SJSA1 (cell line): ENCODE measurements around the gene GFI1. TPM values are rescaled to one million over a fixed set of nuclear protein-coding genes. Genes with fewer than 3 reads are reported as not detected.
A peak's percentile ranks its signal among the peaks of the same experiment; 100 is the strongest.

Experiments used
- DNase-seq, 2 experiments: peaks; one replicate each; pipeline ENCODE4 v3.0.0-alpha.2; 2015 to 2020; ENCODE audit warnings: low spot score in 2 of 2, low read depth in 1 of 2
- H3K27ac ChIP-seq: fragments of 250-450 bp; sonication (Bioruptor Pico); 2 replicates; pipeline ENCODE4 v1.5.1; 2020; ENCODE audit warnings: mild to moderate bottlenecking, moderate library complexity
- H3K27me3 ChIP-seq: fragments of 250-450 bp; sonication (Bioruptor Pico); replicated peaks from 2 replicates; pipeline ENCODE4 v1.5.1; 2020; ENCODE audit warnings: mild to moderate bottlenecking, moderate library complexity
- H3K36me3 ChIP-seq: fragments of 250-450 bp; sonication (Bioruptor Pico); 2 replicates; pipeline ENCODE4 v1.5.1; 2020; ENCODE audit warnings: mild to moderate bottlenecking
- H3K4me1 ChIP-seq: fragments of 250-450 bp; sonication (Bioruptor Pico); replicated peaks from 2 replicates; pipeline ENCODE4 v1.6.1; 2021; ENCODE audit warnings: mild to moderate bottlenecking
- H3K4me3 ChIP-seq: fragments of 250-450 bp; sonication (Bioruptor Pico); 2 replicates; pipeline ENCODE4 v1.5.1; 2020; ENCODE audit warnings: mild to moderate bottlenecking
- H3K9me3 ChIP-seq: fragments of 250-450 bp; sonication (Bioruptor Pico); replicated peaks from 2 replicates; pipeline ENCODE4 v1.5.1; 2020; ENCODE audit warnings: mild to moderate bottlenecking
- total RNA-seq: library from RNA; depleted of rRNA; stranded (reverse); fragments of >200 nt; shearing (Covaris generic); gene quantifications from 2 replicates; pipeline ENCODE4 v1.2.3, GENCODE V29; 2014

The GFI1 gene
- total RNA-seq, 1 experiment from 2014 or later = not detected

GRCh38 chr1:92483610-92484471, 2.9 kb downstream of the GFI1 start:
- H3K4me1 ChIP-seq = peaks cover 13% of the 10 kb centered on the region
- no peak overlapping the region for H3K4me3 ChIP-seq
- H3K36me3 ChIP-seq = no peaks in the 10 kb centered on the region
- peaks cover 3% of the 10 kb centered on the region for H3K9me3 ChIP-seq
- no peak overlapping the region for H3K27ac ChIP-seq
- peaks cover 62% of the 10 kb centered on the region for H3K27me3 ChIP-seq
- peak in 1 of 2 experiments; percentile 15 for DNase-seq

- H3K4me1 ChIP-seq = peaks cover 13% of the 10 kb centered on the region
- no peak overlapping the region for H3K27ac ChIP-seq
- no peak overlapping the region for H3K4me3 ChIP-seq
- peaks cover 3% of the 10 kb centered on the region for H3K9me3 ChIP-seq
- DNase-seq = no peak
- H3K27me3 ChIP-seq = peaks cover 53% of the 10 kb centered on the region
- H3K36me3 ChIP-seq = no peaks in the 10 kb centered on the region
Measured at GRCh38 chr1:92482665-92483609, 3.8 kb downstream of the GFI1 start.

DNA sequence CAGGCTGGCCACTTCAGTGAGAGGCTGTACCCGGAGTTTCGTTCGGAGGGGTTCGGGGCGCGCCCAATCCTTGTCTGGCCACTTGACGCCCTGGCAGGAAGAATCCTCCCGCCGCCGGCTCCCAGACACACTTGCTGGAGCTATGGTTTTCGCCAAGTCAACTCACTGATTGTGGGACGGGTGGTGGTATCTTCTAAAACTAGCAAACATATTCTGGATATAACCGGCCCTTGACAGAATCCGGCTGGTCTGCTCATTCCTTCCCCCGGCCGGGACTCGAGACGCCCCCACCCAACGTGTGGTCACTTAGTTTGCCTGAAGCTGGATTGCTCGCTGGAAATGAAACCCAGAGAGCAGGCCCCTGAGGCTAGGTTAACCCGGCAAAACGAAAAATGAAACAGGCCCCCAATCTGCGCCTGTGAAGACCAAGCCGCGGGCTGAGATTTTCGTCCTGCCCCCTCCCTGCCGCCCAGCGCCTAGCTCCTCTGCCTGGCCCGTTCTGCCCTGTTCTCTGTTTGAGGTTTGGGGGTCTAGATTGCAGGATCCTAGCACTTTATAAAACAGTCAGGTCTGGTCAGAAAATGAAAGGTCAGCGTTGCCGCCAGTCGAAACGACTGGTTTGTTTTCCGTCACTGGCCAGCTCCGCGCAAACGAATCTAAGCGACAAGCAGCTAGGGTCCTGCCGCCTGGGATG, 4.6 kb downstream of the GFI1 start:
- no peak overlapping the region for H3K4me3 ChIP-seq
- H3K27me3 ChIP-seq = peaks cover 46% of the 10 kb centered on the region
- H3K9me3 ChIP-seq = peaks cover 3% of the 10 kb centered on the region
- no peak for DNase-seq
- H3K4me1 ChIP-seq = peaks cover 13% of the 10 kb centered on the region
- H3K36me3 ChIP-seq = no peaks in the 10 kb centered on the region
- no peak overlapping the region for H3K27ac ChIP-seq

- Histone ChIP-seq H3K36me3 (no peaks in the 10 kb centered on the region), H3K4me3 (no peak overlapping the region), H3K27me3 (peaks cover 48% of the 10 kb centered on the region), H3K27ac (no peak overlapping the region), H3K4me1 (peaks cover 13% of the 10 kb centered on the region), H3K9me3 (peaks cover 3% of the 10 kb centered on the region)
- no peak for DNase-seq
Measured at GRCh38 chr1:92481599-92481925, 5.2 kb downstream of the GFI1 start.

DNA sequence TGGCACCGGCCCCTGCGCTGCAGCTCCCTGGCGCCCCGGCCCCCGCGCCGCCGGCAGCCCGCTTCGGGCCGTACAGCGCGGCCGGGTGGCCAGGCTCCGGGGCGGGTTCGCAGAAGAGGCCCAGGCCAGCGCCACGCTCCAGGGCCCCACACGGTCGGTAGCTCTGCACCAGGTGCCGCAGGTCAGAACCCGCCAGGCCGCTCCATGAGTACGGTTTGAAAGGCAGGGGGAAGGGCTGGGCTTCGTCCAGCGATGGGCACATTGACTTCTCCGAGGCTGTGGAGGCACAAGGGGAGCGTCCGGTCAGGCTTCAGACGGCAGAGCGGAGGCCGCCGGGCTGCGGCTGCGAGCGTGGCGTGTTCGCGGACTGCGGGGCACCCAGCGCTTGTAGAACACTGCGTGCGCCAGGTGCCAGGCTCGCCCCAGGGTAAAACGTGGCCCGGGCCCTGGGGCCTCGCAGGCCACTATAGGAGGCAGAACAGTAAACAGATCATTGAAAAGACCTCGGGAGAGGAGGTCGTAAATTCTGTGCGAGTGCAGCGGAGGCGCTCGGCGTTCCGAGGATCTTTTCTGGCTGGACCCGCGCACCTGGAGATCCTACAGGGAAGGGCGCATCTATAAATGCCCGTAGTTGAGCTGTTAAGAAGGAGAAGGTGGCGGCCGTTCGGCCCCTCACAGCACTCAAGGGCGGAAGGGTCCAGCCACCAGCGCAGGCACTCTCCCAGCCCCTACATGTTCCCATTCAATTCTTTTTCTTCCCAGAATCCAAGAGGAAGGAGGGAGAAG, 5.7 kb downstream of the GFI1 start:
- Histone ChIP-seq H3K4me1 (peaks cover 11% of the 10 kb centered on the region), H3K9me3 (peaks cover 3% of the 10 kb centered on the region), H3K4me3 (no peak overlapping the region), H3K36me3 (no peaks in the 10 kb centered on the region), H3K27me3 (peaks cover 46% of the 10 kb centered on the region), H3K27ac (no peak overlapping the region)
- no peak for DNase-seq

DNA sequence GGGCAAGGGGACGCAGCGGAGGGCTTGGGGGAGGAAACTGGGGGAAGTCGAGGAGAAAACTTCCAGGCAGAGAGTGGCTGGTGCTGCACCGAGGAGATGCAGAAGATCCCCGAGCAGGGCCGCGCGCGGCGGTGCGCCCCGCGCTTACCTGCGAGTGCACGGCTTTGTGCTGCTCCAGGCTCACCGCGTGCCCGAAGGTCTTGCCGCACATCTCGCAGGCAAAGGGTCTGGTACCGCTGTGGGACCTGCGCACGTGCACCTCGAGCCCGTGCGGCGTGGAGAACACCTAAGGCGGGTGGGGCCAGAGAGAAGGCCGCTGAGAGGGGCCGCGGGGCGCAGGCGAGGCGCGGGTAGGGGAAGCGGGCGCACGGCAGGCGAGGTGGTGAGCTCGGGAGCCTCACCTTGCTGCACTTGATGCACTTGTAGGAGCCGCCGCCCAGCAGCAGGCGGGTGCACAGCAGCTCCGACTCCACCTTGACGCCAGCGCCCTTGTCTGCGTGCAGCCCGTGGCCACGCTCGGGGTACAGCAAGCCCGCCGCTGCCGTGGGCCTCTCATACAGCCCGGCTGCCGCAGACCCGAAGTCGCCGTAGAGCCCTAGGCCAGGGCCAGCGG, 6.4 kb downstream of the GFI1 start:
- Histone ChIP-seq H3K9me3 (peaks cover 3% of the 10 kb centered on the region), H3K27ac (no peak overlapping the region), H3K36me3 (no peaks in the 10 kb centered on the region), H3K27me3 (peaks cover 43% of the 10 kb centered on the region), H3K4me1 (peaks cover 4% of the 10 kb centered on the region), H3K4me3 (no peak overlapping the region)
- no peak for DNase-seq

DNA sequence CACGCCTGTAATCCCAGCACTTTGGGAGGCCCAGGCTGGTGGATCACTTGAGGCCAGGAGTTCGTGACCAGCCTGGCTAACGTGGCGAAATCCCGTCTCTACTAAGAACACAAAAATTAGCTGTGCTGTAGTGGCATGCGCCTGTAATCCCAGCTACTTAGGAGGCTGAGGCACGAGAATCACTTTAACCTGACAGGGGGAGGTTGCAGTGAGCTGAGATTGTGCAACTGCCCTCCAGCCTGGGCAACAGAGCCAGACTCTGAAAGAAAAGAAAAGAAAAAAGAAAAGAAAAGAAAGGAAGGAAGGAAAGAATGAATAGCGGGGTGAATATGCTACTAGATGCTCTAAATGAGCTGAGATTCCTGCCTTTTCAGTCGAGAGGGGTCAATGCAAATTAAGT, 7.1 kb downstream of the GFI1 start:
- H3K4me3 ChIP-seq = no peak overlapping the region
- H3K27ac ChIP-seq = no peak overlapping the region
- H3K4me1 ChIP-seq = no peaks in the 10 kb centered on the region; the same call in 1 of the 2 replicates
- no peaks in the 10 kb centered on the region for H3K36me3 ChIP-seq
- H3K9me3 ChIP-seq = peaks cover 3% of the 10 kb centered on the region
- H3K27me3 ChIP-seq = peaks cover 38% of the 10 kb centered on the region
- DNase-seq = no peak

DNA sequence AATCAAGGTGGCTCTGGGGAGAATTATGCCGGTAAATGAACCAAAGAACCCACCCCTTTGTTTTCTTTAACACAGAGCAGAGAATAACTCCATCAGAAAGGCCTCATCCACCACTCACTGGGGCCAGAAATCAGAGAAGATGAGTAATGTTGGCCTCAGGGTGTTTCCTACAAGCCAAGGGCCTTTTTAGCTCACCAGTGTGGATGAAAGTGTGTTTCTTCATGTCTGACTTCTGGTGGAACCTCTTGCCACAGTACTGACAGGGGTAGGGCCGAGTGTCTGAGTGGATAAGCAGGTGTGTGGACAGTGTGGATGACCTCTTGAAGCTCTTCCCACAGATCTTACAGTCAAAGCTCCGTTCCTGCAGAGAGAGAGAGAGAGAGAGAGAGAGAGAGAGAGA, 8.3 kb downstream of the GFI1 start:
- Histone ChIP-seq H3K27ac (no peak overlapping the region), H3K36me3 (no peaks in the 10 kb centered on the region), H3K4me1 (no peaks in the 10 kb centered on the region), H3K4me3 (no peak overlapping the region), H3K27me3 (peaks cover 30% of the 10 kb centered on the region), H3K9me3 (peaks cover 3% of the 10 kb centered on the region)
- no peak for DNase-seq

DNA sequence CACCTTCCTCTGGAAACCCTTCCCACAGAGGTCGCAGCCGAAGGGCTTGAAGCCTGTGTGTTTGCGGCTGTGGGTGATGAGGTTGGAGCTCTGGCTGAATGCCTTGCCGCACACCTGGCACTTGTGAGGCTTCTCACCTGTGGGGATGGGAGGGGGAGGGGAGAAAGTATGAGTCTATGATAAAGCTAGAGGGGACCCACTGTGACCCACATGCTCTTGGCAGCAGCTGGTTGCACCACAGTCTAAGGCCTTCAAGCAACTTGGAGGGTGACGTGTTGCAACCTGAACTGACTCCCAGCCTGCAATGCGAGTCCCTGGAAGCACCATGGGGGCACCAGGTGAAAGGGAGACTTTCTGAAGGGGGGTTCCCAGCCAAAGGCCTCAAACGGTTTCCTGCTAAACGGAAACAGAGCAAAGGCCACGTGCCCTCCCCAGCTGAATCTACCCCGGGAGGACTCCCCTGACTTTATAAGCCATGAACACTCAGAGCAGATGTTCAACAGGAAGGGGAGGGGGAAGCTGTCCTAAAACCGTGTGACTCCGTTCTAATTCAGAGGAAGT, 10.6 kb downstream of the GFI1 start:
- no peaks in the 10 kb centered on the region for H3K36me3 ChIP-seq
- DNase-seq = no peak
- H3K27me3 ChIP-seq = peaks cover 16% of the 10 kb centered on the region; the same call in 1 of the 2 replicates
- H3K4me3 ChIP-seq = no peak overlapping the region
- H3K4me1 ChIP-seq = no peaks in the 10 kb centered on the region
- H3K27ac ChIP-seq = no peak overlapping the region
- no peaks in the 10 kb centered on the region for H3K9me3 ChIP-seq

DNA sequence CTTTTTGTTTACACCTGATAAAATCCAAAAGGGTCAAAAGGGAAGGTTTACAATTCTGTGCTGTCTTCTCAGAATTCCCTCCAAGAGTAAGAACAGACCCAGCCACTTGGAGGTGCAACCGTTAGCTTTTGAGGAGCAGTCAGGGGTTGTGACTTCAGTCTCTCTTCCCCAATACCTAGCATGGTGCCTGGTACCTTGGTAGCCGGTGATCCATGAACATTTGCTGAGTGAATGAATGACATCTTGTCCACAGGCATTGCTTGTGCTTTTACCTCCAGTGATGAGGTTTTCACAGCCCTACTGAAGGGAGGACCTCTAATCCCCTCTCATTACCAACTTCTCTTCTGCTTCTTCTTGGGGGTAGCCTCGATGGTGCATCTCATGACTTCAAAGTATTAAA, 11.7 kb downstream of the GFI1 start:
- no peaks in the 10 kb centered on the region for H3K4me1 ChIP-seq
- no peak overlapping the region for H3K27ac ChIP-seq
- H3K36me3 ChIP-seq = no peaks in the 10 kb centered on the region
- H3K4me3 ChIP-seq = no peak overlapping the region
- no peaks in the 10 kb centered on the region for H3K9me3 ChIP-seq
- no peak for DNase-seq
- peaks cover 16% of the 10 kb centered on the region; the same call in 1 of the 2 replicates for H3K27me3 ChIP-seq

GRCh38 chr1:92473781-92474495, 12.8 kb downstream of the GFI1 start:
- Histone ChIP-seq H3K27ac (no peak overlapping the region), H3K9me3 (no peaks in the 10 kb centered on the region), H3K36me3 (no peaks in the 10 kb centered on the region), H3K27me3 (peaks cover 16% of the 10 kb centered on the region; the same call in 1 of the 2 replicates), H3K4me3 (no peak overlapping the region), H3K4me1 (no peaks in the 10 kb centered on the region)
- DNase-seq = no peak

DNA sequence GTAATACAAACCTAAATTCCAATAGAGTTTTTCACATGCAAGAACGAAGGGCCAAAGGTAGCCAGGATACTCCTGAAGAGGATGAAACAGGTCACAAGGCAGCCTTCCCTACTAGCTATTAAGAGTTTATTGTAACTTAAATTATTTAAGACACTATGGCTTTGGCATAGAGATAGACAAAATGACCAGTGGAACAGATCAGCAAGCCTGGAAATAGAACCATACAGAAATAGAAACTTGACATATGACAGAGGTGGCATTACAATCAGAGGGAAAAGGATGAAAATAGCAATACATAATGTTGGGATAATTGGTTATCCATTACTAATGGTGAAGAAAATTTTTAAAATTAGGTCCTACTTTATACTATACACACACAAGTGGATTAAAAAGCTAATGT, 16.5 kb downstream of the GFI1 start:
- Histone ChIP-seq H3K4me3 (no peak overlapping the region), H3K36me3 (no peaks in the 10 kb centered on the region), H3K27me3 (peaks cover 8% of the 10 kb centered on the region), H3K9me3 (no peaks in the 10 kb centered on the region), H3K27ac (no peak overlapping the region), H3K4me1 (no peaks in the 10 kb centered on the region)
- DNase-seq = no peak
